ENCODE results near the gene ZBTB40. TPM values are rescaled to one million over a fixed set of nuclear protein-coding genes. Genes with fewer than 3 reads are reported as not detected.

ZBTB40 gene
- total and polyA plus RNA-seq, 2 of the 13 experiments (the other 11 are each of a cell fraction or from before 2014, with no cell fraction given): 8.8 to 16.5 TPM

- no peak for TF ChIP-seq ZNF891 (CRISPR knock-in tag; IDR thresholded peaks at IDR 0.05)
- TF ChIP-seq ZNF570 (CRISPR knock-in tag; IDR thresholded peaks at IDR 0.05; ENCODE audit: borderline replicate concordance): no peak
- POLR2A ChIA-PET: no interaction called here
- CTCF ChIA-PET (ENCODE audit: low intra/inter-chr PET ratio, low total read pairs): no interaction called here
- no TSS peak for BruUV-seq (replicated peaks)
- H3K9ac ChIP-seq (ENCODE audit: insufficient read depth, low read depth, low read length): no peak overlapping the region
- H3K79me2 ChIP-seq (ENCODE audit: insufficient read depth, low read length): peaks cover 57% of the 10 kb centered on the region
- no peaks in the 10 kb centered on the region; the same call in 1 of the 2 replicates for H4K20me1 ChIP-seq (ENCODE audit: insufficient read depth, low read length)
- 100% methylated on average over 2 of the region's 2 CpGs for WGBS (ENCODE audit: low lambda C conversion rate)
- H3K36me3 ChIP-seq (replicated peaks in 1 of 2; ENCODE audit: control insufficient read depth in 1 of 2, insufficient read depth in 2 of 2, low read length in 2 of 2): peaks cover 0 to 7% of the 10 kb centered on the region in 2 experiments; a peak in 1 of 5 replicates
- peaks cover 33% of the 10 kb centered on the region for H3K4me1 ChIP-seq (ENCODE audit: insufficient read depth, low read length)
- no peaks in the 10 kb centered on the region for H3K9me3 ChIP-seq (ENCODE audit: low read length)
- FAIRE-seq (no peak), ATAC-seq (no peak), DNase-seq (ENCODE audit: low spot score) (no peak)
- no peak overlapping the region for H2AFZ ChIP-seq (ENCODE audit: low read length)
- in situ Hi-C loops (cut with HindIII; ENCODE audit: extremely low pct_ligation_motif_present, low pct_unique_long_range_greater_than_20kb) (no loop called here), intact Hi-C loops (cut with micrococcal nuclease; ENCODE audit: unreplicated experiment) (no loop called here)
- H3K4me2 ChIP-seq (ENCODE audit: low read depth, low read length): no peak overlapping the region
- no peak overlapping the region for H3K27ac ChIP-seq (ENCODE audit: extremely low read length, insufficient read depth, low read length)
- H3K27me3 ChIP-seq (ENCODE audit: control insufficient read depth in 1 of 2, insufficient read depth in 2 of 2, low read length in 2 of 2): no peaks in the 10 kb centered on the region
- no peak overlapping the region for H3K4me3 ChIP-seq (replicated peaks in 1 of 3; ENCODE audit: insufficient read depth in 1 of 3, low read depth in 2 of 3, low read length in 3 of 3)
Observed at GRCh38 chr1:22472596-22472995, 20.9 kb downstream of the ZBTB40 start.

- POLR2A ChIA-PET: no interaction called here
- TF ChIP-seq SP5 (CRISPR knock-in tag; IDR thresholded peaks at IDR 0.05; ENCODE audit: borderline replicate concordance, low read depth) (no peak), ZNF768 (CRISPR knock-in tag; IDR thresholded peaks at IDR 0.05) (no peak), NR2C2 (CRISPR knock-in tag; IDR thresholded peaks at IDR 0.05; ENCODE audit: borderline replicate concordance) (no peak), PPARG (CRISPR knock-in tag; conservative IDR thresholded peaks at IDR 0.05) (no peak), ZNF441 (CRISPR knock-in tag; IDR thresholded peaks at IDR 0.05; ENCODE audit: borderline replicate concordance) (no peak), DDIT3 (CRISPR knock-in tag; IDR thresholded peaks at IDR 0.05) (no peak), ZNF225 (CRISPR knock-in tag; IDR thresholded peaks at IDR 0.05) (no peak), IRF9 (CRISPR knock-in tag; IDR thresholded peaks at IDR 0.05; ENCODE audit: borderline replicate concordance) (no peak), ZNF331 (CRISPR knock-in tag; IDR thresholded peaks at IDR 0.05) (no peak), ZNF841 (CRISPR knock-in tag; IDR thresholded peaks at IDR 0.05; ENCODE audit: borderline replicate concordance) (no peak), ZNF3 (CRISPR knock-in tag; IDR thresholded peaks at IDR 0.05) (no peak), ZSCAN20 (CRISPR knock-in tag; IDR thresholded peaks at IDR 0.05; ENCODE audit: borderline replicate concordance) (no peak), ZNF326 (CRISPR knock-in tag; IDR thresholded peaks at IDR 0.05; ENCODE audit: borderline replicate concordance) (no peak), POLR2A (IDR thresholded peaks at IDR 0.05; ENCODE audit: insufficient read depth in 1 of 2, low read depth in 2 of 2, low read length in 2 of 2) (no peak)
- DNase-seq (ENCODE audit: low spot score): no peak
- H3K4me2 ChIP-seq (ENCODE audit: low read depth, low read length): no peak overlapping the region
- H3K79me2 ChIP-seq (ENCODE audit: insufficient read depth, low read length): peaks cover 59% of the 10 kb centered on the region
- CTCF ChIA-PET (ENCODE audit: low intra/inter-chr PET ratio, low total read pairs): no interaction called here
- no peak for ATAC-seq
- in situ Hi-C loops (cut with HindIII; ENCODE audit: extremely low pct_ligation_motif_present, low pct_unique_long_range_greater_than_20kb) (no loop called here), intact Hi-C loops (cut with micrococcal nuclease; ENCODE audit: unreplicated experiment) (no loop called here)
- H3K4me1 ChIP-seq (ENCODE audit: insufficient read depth, low read length): peaks cover 24% of the 10 kb centered on the region
- H2AFZ ChIP-seq (ENCODE audit: low read length): no peak overlapping the region
- no peak overlapping the region for H3K9ac ChIP-seq (ENCODE audit: insufficient read depth, low read depth, low read length)
- BruUV-seq (replicated peaks): no TSS peak
- no peak overlapping the region for H3K27ac ChIP-seq (ENCODE audit: extremely low read length, insufficient read depth, low read length)
- H3K36me3 ChIP-seq (replicated peaks in 1 of 2; ENCODE audit: control insufficient read depth in 1 of 2, insufficient read depth in 2 of 2, low read length in 2 of 2): peaks cover 0 to 7% of the 10 kb centered on the region in 2 experiments; a peak in 1 of 5 replicates
- H3K4me3 ChIP-seq (replicated peaks in 1 of 3; ENCODE audit: insufficient read depth in 1 of 3, low read depth in 2 of 3, low read length in 3 of 3): no peak overlapping the region
- H4K20me1 ChIP-seq (ENCODE audit: insufficient read depth, low read length): no peaks in the 10 kb centered on the region; the same call in 1 of the 2 replicates
- WGBS (ENCODE audit: low lambda C conversion rate): 98% methylated on average over 4 of the region's 4 CpGs
- FAIRE-seq: no peak
- H3K27me3 ChIP-seq (ENCODE audit: control insufficient read depth in 1 of 2, insufficient read depth in 2 of 2, low read length in 2 of 2): no peaks in the 10 kb centered on the region
- no peaks in the 10 kb centered on the region for H3K9me3 ChIP-seq (ENCODE audit: low read length)
Observed at GRCh38 chr1:22473952-22474351, 22.3 kb downstream of the ZBTB40 start.

Measured in HepG2 (cell line).